DOHH2 (cell line): ENCODE measurements around the gene QPCTL.

Experiments
- H3F3A ChIP-seq: fragments of 200-600 bp; sonication (generic), shearing (Covaris generic); 2 replicates; pipeline ENCODE4 v1.6.0; 2016; ENCODE audit warnings: antibody characterized with exemption, mild to moderate bottlenecking; ENCODE audit not compliant: control insufficient read depth, insufficient read depth
- H3K27ac ChIP-seq: fragments of 200-600 bp; sonication (generic); 2 replicates; pipeline ENCODE4 v1.5.1; 2014; ENCODE audit warnings: low read depth, mild to moderate bottlenecking, low read length, moderate library complexity
- H3K27me3 ChIP-seq: fragments of 200-600 bp; sonication (generic); 2 replicates; pipeline ENCODE4 v1.6.1; 2014; ENCODE audit warnings: mild to moderate bottlenecking, low read length, mixed read lengths; ENCODE audit not compliant: control insufficient read depth
- H3K36me3 ChIP-seq: fragments of 200-600 bp; sonication (generic); 2 replicates; pipeline ENCODE4 v1.6.1; 2014; ENCODE audit warnings: mild to moderate bottlenecking, low read length, moderate library complexity, mixed read lengths; ENCODE audit not compliant: control insufficient read depth
- H3K4me1 ChIP-seq: fragments of 200-600 bp; sonication (generic); 2 replicates; pipeline ENCODE4 v1.6.1; 2014; ENCODE audit warnings: mild to moderate bottlenecking, low read length, mixed read lengths; ENCODE audit not compliant: control insufficient read depth
- H3K4me2 ChIP-seq: fragments of 200-600 bp; sonication (generic); 2 replicates; pipeline ENCODE4 v1.6.0; 2014; ENCODE audit warnings: mild to moderate bottlenecking, low read length, moderate library complexity
- H3K4me3 ChIP-seq: fragments of 200-600 bp; sonication (generic); 2 replicates; pipeline ENCODE4 v1.5.1; 2014; ENCODE audit warnings: mild to moderate bottlenecking, low read length, mixed read lengths
- H3K79me2 ChIP-seq: fragments of 200-600 bp; sonication (generic); 2 replicates; pipeline ENCODE4 v1.6.1; 2014; ENCODE audit warnings: mild to moderate bottlenecking, low read length, mixed read lengths; ENCODE audit not compliant: control insufficient read depth
- H3K9me2 ChIP-seq: fragments of 200-600 bp; sonication (generic); replicated peaks from 2 replicates; pipeline ENCODE4 v1.6.1; 2014; ENCODE audit warnings: mild to moderate bottlenecking, low read length, mixed read lengths; ENCODE audit not compliant: control insufficient read depth
- H3K9me3 ChIP-seq: fragments of 200-600 bp; sonication (generic); 2 replicates; pipeline ENCODE4 v1.6.1; 2014; ENCODE audit warnings: antibody characterized with exemption, low read length, mixed read lengths; ENCODE audit not compliant: control insufficient read depth, insufficient read depth
- H4K20me1 ChIP-seq: fragments of 200-600 bp; sonication (generic); 2 replicates; pipeline ENCODE4 v1.6.0; 2014; ENCODE audit warnings: low read depth, mild to moderate bottlenecking, antibody characterized with exemption, low read length, moderate library complexity; ENCODE audit not compliant: control insufficient read depth, insufficient read depth
- CTCF ChIP-seq: fragments of 200-600 bp; sonication (generic); IDR thresholded peaks from one replicate; pipeline ENCODE4 v1.5.1; 2014; ENCODE audit warnings: antibody characterized with exemption, mild to moderate bottlenecking, low read depth, low read length; ENCODE audit not compliant: poor library complexity, severe bottlenecking
- EZH2phosphoT487 ChIP-seq: fragments of 200-600 bp; sonication (generic); IDR thresholded peaks from 2 replicates; pipeline ENCODE4 v1.6.1; 2017; ENCODE audit warnings: borderline replicate concordance, mild to moderate bottlenecking, antibody characterized with exemption, low read length, moderate library complexity, mixed read lengths

Gene QPCTL

GRCh38 chr19:45650722-45651121, 41.7 kb upstream of the QPCTL start:
- H3K79me2 ChIP-seq: no peaks in the 10 kb centered on the region
- H3K27ac ChIP-seq: no peak overlapping the region
- H3F3A ChIP-seq: no peaks in the 10 kb centered on the region
- peaks cover 9% of the 10 kb centered on the region for H3K4me1 ChIP-seq
- no peaks in the 10 kb centered on the region for H3K27me3 ChIP-seq
- no peak overlapping the region for H3K4me3 ChIP-seq
- TF ChIP-seq CTCF (no peak), EZH2phosphoT487 (no peak)
- no peaks in the 10 kb centered on the region for H3K36me3 ChIP-seq
- no peaks in the 10 kb centered on the region for H3K9me2 ChIP-seq
- H3K4me2 ChIP-seq: no peak overlapping the region
- no peaks in the 10 kb centered on the region for H3K9me3 ChIP-seq
- H4K20me1 ChIP-seq: no peaks in the 10 kb centered on the region

GRCh38 chr19:45653634-45654033, 38.8 kb upstream of the QPCTL start:
- Histone ChIP-seq H3K4me3 (no peak overlapping the region), H3K9me2 (no peaks in the 10 kb centered on the region), H3K79me2 (no peaks in the 10 kb centered on the region), H3K36me3 (no peaks in the 10 kb centered on the region), H3K9me3 (no peaks in the 10 kb centered on the region), H3K27me3 (no peaks in the 10 kb centered on the region; the same call in 1 of the 2 replicates), H3K4me1 (no peaks in the 10 kb centered on the region), H3F3A (no peaks in the 10 kb centered on the region), H3K27ac (no peak overlapping the region), H3K4me2 (no peak overlapping the region), H4K20me1 (no peaks in the 10 kb centered on the region)
- TF ChIP-seq CTCF (no peak), EZH2phosphoT487 (no peak)

GRCh38 chr19:45655073-45655472, 37.4 kb upstream of the QPCTL start:
- TF ChIP-seq CTCF (no peak), EZH2phosphoT487 (no peak)
- no peaks in the 10 kb centered on the region for H3F3A ChIP-seq
- no peaks in the 10 kb centered on the region for H3K9me3 ChIP-seq
- H3K36me3 ChIP-seq: no peaks in the 10 kb centered on the region
- no peak overlapping the region for H3K4me2 ChIP-seq
- no peak overlapping the region for H3K27ac ChIP-seq
- no peaks in the 10 kb centered on the region for H3K4me1 ChIP-seq
- no peaks in the 10 kb centered on the region for H3K79me2 ChIP-seq
- no peaks in the 10 kb centered on the region for H4K20me1 ChIP-seq
- peaks cover 6% of the 10 kb centered on the region for H3K27me3 ChIP-seq
- no peaks in the 10 kb centered on the region for H3K9me2 ChIP-seq
- no peak overlapping the region for H3K4me3 ChIP-seq
